GM18868 (cell line): Measurements from ENCODE around the gene MEI1.
"Not testable (repeated sequence)": the region's sequence is repeated elsewhere in the genome, so short reads cannot be mapped to it uniquely, and the experiment has no call there.

Experiments used
- ATAC-seq: cut with Tn5 transposase; IDR thresholded peaks from one replicate; pipeline ENCODE4 v1.9.1; 2021; ENCODE audit warnings: mild to moderate bottlenecking, moderate library complexity; ENCODE audit not compliant: unreplicated experiment

Gene MEI1

DNA sequence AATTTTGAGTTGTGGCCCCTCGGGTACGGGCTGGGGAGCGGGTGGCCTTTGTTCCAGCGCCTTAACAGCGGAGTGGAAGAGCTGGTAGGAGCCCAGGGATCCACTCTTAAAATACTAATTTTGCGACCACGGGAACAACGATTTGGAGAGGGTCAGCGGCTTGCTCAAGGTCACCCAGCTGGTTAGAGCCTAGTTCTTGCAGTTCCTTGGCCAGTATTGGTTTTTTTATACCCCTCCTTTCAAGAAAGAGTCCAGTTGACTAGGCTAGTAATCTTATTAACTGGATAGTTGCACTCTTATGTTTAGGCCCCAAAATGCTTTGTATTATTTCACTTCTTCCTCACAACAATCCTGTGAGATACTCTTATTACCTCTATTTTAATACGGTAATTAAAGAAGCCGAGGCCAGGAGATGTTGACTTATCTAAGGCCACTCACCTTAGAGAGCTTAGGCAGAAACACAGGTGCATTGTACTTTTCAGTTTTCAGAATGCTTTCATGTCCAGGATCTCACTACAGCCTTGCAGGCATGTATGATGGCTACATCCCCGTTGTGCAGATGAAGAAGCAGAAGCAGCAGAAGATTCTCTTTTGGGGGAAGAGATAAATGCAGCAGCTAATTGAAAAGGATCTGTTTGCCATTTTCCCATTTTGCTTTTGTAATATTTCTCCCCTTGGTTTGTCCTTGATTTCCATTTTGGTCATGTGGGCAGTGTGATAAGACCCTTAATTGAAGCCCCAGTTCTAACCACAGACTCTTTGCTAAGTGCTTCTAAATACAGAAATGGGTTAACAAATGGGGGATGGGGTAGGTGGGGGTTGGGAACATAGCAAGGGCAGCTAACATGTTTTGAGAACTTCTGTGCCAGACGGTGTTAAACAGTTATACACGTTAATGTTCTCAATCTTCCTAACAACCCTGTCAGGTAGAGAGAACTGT lies 135.0 kb downstream of the MEI1 start:
- no peak for ATAC-seq

- ATAC-seq, result not testable (repeated sequence)
Observed at GRCh38 chr22:41835462-41835861, 136.2 kb downstream of the MEI1 start.

DNA sequence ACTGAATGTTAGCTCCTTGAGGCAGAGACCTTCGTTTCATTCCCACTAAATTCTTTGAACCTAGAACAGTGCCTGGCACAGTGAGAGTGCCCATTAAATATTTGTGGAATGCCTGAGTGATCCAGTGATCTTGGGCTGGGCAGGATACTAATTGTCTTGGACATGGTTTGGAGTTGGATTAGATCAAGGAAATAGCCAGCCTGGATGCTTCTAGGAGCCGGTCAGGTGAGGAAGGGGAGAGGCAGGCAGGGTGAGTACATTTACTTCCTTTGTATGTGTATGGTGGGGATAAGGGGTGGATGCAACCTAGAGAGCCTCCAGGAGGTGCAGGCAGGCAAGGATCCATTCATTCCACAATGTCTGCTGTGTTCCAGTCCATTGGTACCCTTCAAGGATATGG lies 137.2 kb downstream of the MEI1 start:
- no peak for ATAC-seq

- ATAC-seq, result no peak
Observed at GRCh38 chr22:41838842-41839618, 139.7 kb downstream of the MEI1 start.

DNA sequence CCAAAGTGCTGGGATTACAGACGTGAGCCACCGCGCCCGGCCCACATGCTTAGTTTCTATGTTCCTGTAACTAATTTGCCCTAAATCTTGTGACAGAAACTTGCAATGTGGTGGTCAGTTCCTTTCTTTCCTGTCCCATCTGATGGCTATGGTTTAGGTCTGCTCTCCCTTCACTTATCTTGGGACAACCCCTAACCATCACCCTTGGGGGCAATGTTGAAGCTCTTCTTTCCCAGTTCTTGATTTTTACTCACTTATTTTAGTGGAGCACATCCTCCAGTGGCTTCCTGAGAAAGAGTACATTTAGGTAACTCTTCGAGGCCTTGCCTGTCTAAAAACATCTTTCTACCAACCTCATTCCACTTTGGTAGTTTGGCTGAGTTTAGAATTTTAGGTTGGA lies 140.9 kb downstream of the MEI1 start:
- ATAC-seq, result no peak

GRCh38 chr22:41841085-41841712 lies 141.9 kb downstream of the MEI1 start:
- no peak for ATAC-seq

- ATAC-seq, result no peak
Observed at GRCh38 chr22:41842996-41843970, 144.0 kb downstream of the MEI1 start.

- ATAC-seq, result no peak
Observed at GRCh38 chr22:41844036-41844435, 144.7 kb downstream of the MEI1 start.

DNA sequence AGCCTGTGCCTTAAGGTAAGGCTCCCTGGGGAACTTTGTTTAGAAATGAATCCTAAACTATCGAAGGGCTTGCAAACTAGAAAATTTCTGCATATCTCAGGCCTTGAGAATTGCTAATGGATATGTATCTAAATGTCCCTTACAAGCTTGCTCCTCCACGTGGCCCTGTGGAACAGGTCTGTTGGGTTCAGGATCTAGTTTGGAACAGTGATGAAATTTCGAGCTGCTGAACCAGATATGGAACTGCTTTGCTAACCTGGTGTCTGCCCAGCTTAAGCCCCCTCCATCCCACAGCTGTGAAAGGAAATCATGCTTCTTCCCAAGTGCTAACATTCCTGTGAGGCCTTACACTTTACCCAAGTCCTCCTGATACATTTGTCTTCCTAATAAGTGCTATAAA lies 145.2 kb downstream of the MEI1 start:
- ATAC-seq, result no peak

- ATAC-seq, result no peak
Observed at GRCh38 chr22:41845380-41846267, 146.3 kb downstream of the MEI1 start.

- ATAC-seq, result no peak
Observed at GRCh38 chr22:41846268-41846987, 147.1 kb downstream of the MEI1 start.

- no peak for ATAC-seq
Observed at GRCh38 chr22:41847300-41847699, 148.0 kb downstream of the MEI1 start.

GRCh38 chr22:41848468-41848867 lies 149.2 kb downstream of the MEI1 start:
- no peak for ATAC-seq
